DMS53 treated with DMSO at 0.1 percent for 48 hours (cell line): Measurements from ENCODE around the gene LMNA.
A peak's percentile ranks its signal among the peaks of the same experiment; 100 is the strongest.
"Not testable (repeated sequence)": the region's sequence is repeated elsewhere in the genome, so short reads cannot be mapped to it uniquely, and the experiment has no call there.

Experiments used
- DNase-seq: peaks from one replicate; lab custom pipeline; 2025; ENCODE audit not compliant: unreplicated experiment; lab: John Stamatoyannopoulos, UW

LMNA gene

DNA sequence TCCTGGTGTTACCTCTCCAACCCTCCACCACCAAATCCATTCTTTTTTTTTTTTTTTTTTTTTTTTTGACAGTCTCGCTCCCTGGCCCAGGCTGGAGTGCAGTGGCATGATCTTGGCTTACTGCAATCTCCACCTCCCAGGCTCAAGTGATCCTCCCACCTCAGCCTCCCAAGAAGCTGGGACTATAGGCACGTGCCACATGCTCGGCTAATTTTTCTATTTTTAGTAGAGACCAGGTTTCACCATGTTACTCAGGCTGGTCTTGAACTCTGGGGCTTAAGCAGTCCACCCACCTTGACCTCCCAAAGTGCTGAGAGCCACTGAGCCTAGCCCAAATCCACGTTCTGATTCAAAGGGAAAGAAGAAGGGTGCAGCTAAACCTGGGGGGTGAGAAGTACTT, 6.5 kb downstream of the LMNA start:
- DNase-seq, result not testable (repeated sequence)

GRCh38 chr1:156121457-156121856, 6.9 kb downstream of the LMNA start:
- no peak for DNase-seq

DNA sequence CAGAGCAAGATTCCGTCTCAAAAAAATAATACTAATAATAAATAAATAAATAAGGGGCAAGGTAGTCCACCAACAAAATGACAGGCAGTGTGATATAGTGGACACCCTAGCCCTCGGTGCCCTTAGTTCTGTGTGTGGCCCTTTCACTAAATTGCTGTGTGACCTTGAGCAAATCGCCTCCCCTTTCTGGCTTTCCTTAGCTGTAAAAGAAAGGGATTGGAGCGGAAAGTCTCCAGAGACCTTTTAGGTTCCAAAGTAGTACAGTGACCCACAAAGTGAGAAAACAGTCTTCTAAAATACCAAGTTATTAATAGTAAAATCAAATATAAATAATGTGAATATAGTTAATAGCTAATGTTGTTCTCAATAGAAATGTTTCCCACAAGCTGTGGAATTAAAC, 7.6 kb downstream of the LMNA start:
- DNase-seq, result no peak

DNA sequence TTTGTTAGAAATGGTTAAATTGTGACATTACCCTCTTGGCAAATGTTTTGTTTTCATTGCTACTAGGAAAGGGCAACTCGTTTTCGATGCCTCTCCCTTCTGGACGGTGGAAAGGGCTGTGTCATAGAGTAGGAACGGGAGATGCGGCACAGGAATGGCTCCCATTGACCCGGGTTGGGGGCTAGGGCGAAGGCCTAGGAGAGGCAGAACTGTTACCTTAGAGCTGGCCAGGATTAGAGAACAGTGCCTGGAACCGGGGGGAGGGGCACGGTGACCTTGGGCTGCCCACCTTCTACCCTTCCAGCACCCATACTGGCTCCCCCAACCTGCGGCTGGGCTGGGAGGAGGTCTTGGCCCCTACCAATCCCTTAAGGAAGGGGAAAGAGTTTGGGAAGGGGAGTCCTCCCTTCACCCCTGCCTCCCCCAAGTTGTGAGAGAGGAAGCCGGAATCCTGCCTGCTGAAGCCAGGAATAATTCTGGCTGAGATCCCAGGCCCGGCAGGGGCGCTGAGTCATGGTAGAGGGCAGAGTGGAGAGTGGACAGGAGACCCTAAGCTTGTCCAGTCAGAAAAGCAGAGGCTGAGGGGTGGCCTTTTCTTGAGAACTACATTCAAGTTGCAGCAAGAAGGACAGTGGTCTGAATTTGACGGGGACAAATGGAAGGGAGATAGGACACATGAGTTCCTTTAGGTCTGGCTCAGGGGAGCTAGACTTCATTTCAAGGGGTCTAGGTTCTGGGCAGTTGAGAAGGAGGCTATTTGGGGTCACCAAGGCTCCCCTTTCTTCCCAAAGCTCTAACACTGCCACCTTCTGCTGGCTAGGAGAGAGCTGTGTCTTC, 8.2 kb downstream of the LMNA start:
- DNase-seq, result peak; percentile 21

DNA sequence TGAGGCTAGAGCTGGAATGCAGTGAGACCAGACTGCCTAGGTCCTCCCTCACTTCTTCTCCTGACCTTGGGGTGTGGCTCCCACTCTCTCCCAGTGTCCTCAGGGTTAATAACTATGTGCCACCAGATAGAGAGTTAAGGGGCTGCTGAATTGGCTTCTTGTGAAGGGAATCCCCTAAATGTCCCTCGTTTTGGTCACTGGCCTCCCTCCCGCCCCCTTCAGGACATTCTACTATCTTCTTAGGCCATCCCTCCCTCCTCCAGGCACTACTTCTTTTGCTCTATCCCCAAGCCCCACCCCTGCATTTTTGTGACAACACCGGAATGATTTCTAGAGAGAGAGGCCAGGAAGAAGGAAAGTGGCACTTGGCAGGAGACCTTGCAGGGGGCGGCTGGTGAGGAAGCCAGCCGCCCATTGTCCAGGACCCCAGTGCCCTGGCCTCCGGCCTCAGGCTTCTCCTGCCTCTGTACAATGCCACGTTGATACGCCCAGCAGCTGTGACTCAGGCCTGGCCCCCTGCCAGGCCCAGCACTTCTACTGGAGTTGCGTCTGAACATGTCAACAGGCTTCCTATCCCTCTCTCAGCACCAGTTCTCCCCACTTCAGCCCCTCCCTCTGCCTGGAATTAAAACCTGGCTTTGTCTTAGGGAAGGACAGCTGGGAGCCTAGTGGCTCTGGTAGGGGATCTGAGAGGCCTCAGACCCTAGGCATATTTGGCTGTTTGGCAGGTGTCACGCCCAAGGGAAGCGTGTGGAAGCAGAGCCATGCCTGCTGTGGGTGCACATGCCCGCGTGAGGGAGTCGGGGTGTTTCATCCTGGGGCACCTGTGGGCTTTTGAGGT, 9.1 kb downstream of the LMNA start:
- peak; percentile 87 for DNase-seq

DNA sequence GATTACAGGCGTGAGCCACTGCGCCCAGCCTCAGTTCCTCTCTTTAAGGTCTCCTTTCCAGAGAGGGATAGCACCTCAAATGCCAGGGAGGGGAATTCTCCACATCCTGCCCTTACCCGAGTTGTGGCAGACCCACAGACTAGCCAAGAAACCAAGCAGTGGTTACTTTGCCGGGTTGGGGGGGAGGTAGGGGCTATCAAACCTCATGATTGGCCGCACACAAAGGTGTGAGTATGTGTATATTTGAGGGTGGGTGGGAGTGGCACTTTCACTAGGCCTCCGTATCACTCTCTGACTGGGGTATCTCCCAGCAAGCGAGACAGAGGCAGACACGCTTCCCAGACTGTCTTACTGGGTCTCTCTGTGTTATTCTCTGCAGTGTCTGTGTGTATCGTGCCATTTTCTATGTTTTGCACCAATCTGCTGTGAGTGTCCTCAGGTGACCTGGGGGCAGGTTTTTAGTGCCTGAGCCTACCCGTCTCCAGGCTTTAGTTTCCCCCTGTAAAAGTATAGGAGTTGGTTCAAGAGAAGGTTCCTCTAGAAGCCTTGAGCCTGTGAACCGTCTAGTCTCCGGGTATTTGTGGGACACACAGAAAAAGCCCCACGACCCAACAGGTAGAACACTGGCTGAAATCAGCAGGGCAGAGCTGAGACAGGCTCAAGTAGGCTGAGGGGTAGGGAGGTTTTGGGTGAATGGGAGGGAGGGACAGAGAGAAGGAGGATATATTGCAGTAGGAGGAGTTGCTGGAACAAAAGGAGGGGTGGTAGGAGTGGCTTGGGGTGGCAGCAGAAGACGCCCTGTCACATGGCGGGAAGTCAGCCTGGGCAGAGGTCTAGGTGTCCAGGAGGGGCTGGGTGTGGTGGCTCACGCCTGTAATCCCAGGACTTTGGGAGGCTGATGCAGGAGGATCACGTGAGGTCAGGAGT, 10.3 kb downstream of the LMNA start:
- DNase-seq, result no peak

- not testable (repeated sequence) for DNase-seq
These were observed 11.0 kb downstream of the LMNA start for GRCh38 chr1:156125544-156125943.

DNA sequence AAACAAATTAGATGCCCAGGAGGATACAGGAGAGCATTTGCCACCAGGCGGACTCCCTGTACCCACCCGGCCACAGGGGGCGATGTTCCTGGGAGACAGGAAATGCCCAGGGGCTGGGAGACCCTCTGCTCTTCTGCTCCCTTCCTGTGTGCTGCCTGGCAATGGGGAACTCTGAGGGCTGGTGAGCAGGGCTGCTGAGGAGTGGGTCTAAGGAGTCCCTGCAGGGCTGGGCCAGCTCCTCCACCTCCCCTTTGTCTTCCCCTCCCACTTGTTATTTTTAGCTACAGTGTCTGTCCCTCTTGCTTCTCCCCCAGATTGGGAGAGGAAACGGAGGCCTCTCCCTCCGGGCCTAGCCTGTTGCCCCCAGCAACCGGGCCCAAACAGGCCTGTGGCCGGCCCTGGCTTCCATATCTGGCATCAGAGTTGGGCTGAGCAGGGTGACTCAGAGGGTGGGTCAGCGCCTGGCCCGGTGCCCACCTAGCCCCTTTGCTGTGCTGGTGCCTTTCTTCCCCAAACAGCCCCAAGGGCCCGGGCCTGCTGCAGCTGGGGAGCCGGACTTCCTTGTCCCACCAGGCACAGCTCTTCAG, 11.6 kb downstream of the LMNA start:
- DNase-seq, result no peak

GRCh38 chr1:156126630-156127534, 12.4 kb downstream of the LMNA start:
- no peak for DNase-seq

DNA sequence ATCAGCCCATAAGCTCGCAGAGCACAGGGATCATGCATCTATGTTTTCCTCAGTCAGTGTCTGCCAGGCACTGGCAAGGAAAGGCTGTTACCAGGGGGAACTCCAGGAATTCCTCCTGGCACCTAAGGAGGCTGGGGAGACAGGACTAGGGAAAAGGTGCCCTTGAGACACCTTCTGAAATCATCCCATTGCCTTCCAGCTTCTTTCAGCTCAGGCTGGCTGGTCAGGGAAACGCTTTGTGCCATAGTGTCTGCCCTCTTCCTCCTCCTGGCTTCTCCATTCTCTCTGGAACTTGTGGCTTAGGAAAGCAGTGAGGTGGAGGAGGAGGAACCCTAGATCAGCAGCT, 13.8 kb downstream of the LMNA start:
- DNase-seq, result no peak

- DNase-seq, result no peak
These were observed 14.4 kb downstream of the LMNA start for GRCh38 chr1:156128654-156129597.

DNA sequence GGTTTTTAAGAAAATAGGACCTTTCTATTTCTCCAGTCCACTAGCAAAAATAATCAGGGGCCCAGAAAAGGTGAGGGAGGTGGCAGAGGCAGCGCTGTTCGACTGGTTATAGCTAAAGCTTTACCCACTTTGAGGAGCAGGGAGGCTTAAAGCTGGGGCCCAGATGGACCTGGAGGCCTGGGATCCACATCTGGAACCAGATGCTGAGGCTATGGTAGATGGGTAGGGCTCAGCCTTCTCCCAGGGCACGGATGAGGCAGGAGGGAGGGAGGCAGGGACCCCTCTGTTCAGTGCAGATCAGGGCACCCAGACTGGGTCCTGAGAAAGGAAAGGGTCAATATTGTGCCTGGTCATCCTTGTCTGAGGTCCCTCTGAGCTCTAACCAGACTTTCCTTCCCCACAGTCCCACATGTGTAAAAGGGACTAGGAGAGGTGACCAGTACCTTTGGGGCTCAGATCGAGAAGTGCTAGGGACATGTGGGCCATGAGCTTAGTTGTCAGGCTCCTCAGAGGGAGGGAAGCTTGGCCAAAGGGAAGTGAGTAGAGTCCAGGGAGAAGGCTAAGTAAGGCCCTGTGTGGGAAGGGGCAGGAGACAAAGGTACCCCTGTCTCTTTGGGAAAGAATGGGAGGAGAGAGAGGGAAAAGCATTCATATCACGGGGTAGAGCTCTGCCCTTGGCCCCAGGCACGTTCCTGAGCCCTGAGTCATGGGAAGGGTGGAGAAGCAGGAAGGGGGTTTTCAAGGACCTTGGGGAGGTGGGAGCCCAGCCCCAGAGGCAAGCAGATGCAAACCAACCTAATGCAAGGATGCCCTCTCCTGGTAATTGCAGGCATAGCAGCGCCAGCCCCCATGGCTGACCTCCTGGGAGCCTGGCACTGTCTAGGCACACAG, 15.4 kb downstream of the LMNA start:
- peak; percentile 46 for DNase-seq

- DNase-seq, result no peak
These were observed 16.0 kb downstream of the LMNA start for GRCh38 chr1:156130578-156130942.

- no peak for DNase-seq
These were observed 20.4 kb downstream of the LMNA start for GRCh38 chr1:156134716-156135435.

GRCh38 chr1:156135930-156136871, 21.7 kb downstream of the LMNA start:
- no peak for DNase-seq

DNA sequence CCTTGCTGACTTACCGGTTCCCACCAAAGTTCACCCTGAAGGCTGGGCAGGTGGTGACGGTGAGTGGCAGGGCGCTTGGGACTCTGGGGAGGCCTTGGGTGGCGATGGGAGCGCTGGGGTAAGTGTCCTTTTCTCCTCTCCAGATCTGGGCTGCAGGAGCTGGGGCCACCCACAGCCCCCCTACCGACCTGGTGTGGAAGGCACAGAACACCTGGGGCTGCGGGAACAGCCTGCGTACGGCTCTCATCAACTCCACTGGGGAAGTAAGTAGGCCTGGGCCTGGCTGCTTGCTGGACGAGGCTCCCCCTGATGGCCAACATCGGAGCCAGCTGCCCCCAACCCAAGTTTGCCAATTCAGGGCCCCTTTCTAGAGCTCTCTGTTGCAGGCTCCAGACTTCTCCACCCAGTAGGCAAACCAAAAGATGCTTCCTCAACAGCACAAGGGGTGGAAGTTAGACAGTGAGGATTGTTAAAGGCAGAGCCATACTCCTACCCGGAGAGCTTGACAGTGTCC, 22.5 kb downstream of the LMNA start:
- DNase-seq, result no peak
